ENCODE results near the gene ZNF90.
"Not testable (repeated sequence)": the region's sequence is repeated elsewhere in the genome, so short reads cannot be mapped to it uniquely, and the experiment has no call there.

ZNF90 gene

DNA sequence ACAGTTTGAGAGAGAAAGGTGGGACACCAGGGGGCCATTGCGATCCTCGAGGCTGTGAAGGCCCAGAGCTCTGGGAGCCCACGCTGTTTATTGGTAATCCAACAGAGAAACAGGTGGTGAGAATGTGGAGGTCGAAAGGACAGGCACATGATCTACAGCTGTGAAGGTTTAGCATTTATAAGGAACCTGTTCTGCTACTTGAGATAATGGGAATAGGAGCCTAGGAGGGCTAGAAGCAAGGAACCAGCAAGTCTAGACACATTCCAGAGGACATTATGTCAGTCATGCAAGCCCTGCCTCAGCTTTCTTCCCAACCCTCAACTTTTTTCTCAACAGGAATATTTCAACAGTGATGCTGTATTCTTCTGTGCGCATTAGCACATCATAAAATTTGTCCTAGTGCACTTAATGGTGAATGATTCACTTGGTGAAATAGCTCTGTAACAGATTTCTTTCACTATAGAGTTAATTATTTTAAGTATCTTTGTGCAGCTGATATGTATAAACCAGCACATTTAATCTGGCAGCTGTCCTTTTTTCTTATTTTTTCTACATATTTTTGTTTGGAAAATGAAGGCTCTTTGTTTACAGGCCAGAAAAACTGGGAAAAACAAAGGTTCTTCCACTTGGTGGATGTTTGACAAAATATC lies 25.4 kb downstream of the ZNF90 start:
- no peak for DNase-seq

DNA sequence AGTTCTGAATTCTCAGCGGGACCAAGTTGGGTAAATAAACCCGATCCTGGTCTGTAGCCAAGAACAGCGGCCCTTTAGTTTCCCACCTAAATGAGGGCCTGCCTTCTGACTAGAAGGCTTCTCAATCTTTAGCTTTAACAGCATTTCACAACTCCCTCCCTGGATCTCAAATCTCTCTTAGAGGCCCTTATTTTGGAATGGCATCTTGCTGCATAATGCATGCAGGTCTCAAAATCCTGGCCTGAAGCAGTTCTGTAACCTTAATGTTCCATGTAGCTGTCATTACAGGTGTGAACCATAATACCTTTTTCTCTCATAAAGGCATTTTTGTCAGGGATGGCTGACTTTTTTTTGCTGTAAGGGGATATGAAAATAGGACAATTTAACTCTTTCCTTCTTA lies 29.5 kb downstream of the ZNF90 start:
- DNase-seq = no peak

DNA sequence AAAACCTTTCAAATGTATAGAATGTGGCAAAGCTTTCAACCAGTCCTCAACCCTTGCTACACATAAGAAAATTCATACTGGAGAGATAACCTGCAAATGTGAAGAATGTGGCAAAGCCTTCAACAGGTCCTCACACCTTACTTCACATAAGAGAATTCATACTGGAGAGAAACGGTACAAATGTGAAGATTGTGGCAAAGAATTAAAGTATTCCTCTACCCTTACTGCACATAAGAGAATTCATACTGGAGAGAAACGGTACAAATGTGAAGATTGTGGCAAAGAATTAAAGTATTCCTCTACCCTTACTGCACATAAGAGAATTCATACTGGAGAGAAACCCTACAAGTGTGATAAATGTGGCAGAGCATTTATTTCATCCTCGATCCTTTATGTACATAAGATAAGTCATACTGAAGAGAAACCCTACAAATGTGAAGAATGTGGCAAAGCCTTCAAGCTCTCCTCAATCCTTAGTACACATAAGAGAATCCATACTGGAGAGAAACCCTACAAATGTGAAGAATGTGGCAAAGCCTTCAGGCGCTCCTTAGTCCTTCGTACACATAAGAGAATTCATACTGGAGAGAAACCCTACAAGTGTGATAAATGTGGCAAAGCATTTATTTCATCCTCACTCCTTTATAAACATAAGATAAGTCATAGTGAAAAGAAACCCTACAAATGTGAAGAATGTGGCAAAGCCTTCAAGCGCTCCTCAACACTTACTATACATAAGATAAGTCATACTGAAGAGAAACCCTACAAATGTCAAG lies 40.5 kb downstream of the ZNF90 start:
- DNase-seq = not testable (repeated sequence)

DNA sequence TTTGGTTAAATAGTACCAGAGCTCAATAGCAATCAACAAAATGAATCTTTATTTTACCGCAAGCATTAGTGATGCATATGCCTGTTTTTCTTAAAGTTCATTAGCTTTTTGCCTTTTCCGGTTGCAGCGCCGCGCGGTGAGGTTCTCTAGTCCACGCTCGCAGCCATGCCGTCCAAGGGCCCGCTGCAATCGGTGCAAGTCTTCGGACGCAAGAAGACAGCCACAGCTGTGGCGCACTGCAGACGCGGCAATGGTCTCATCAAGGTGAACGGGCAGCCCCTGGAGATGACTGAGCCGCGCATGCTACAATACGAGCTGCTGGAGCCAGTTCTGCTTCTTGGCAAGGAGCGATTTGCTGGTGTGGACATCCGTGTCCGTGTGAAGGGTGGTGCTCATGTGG lies 47.1 kb downstream of the ZNF90 start:
- no peak for DNase-seq

DNA sequence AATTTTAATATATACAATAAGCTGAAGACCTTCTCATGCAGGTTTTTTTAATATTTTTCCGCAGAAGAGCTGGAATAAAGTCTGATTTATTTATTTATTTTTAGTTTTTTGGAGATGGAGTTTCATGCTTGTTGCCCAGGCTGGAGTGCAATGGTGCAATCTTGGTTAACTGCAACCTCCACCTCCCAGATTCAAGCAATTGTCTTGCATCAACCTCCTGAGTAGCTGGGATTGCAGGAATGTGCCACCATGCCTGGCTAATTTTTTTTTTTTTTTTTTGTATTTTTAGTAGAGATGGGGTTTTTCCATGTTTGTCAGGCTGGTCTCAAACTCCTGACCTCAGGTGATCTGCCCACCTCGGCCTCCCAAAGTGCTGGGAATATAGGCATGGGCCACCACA lies 55.1 kb downstream of the ZNF90 start:
- DNase-seq = not testable (repeated sequence)

DNA sequence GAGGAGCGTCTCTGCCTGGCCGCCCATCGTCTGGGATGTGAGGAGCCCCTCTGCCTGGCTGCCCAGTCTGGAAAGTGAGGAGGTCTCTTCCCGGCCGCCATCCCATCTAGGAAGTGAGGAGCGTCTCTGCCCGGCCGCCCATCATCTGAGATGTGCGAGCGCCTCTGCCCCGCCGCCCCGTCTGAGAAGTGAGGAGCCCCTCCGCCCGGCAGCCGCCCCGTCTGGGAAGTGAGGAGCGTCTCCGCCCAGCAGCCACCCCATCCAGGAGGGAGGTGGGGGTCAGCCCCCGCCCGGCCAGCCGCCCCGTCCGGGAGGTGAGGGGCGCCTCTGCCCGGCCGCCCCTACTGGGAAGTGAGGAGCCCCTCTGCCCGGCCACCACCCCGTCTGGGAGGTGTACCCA lies 59.9 kb downstream of the ZNF90 start:
- DNase-seq = not testable (repeated sequence)

DNA sequence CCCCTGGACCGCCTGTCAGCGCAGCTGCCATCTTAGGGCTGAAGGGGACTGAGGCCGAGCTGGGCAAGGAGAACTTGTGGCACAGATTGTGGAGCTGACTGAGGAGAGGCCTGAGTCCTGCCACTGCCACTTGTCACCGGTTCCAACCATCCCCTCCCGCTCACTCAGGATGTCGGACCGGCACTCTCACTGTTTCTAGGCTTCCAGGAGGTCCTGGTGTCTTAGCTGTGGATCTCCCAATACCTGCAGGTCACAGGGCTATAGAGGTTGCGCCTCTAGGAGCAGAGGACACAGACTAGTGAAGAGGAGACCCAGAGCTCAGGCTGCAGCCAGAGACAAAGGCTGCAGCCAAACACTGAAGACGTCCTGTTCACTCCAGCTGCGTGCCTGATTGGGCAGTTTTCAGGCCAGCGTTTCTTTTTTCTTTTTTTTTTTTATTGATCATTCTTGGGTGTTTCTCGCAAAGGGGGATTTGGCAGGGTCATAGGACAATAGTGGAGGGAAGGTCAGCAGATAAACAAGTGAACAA lies 73.9 kb downstream of the ZNF90 start:
- DNase-seq = no peak

DNA sequence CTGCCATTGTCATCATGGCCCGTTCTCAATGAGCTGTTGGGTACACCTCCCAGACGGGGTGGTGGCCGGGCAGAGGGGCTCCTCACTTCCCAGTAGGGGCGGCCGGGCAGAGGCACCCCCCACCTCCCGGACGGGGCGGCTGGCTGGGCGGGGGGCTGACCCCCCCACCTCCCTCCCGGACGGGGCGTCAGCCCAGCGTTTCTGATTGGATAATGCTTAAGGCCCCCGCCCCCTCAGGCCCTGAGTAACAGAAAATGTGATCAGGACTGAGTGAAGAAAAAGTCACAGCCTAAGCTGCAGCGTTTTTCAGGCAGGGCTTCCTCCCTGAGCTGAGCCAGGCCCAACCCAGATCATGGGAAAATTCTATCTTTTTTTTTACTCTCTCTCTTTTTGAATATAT lies 74.7 kb downstream of the ZNF90 start:
- not testable (repeated sequence) for DNase-seq

DNA sequence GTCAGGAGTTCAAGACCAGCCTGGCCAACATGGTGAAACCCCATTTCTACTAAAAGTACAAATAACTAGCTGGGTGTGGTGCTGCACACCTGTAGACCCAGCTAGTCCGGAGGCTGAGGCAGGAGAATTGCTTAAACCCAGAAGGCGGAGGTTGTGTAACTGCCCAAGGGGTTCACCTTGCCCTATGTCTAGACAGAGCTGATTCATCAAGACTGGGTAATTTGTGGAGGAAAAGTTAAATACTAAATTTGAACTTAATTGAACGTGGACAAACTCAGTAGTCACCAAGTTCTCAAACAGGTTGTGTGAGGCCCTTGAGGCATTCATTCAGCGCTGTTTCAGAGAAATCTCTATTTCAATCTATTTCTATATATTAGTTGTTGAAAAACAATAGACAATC lies 75.5 kb downstream of the ZNF90 start:
- DNase-seq = no peak

DNA sequence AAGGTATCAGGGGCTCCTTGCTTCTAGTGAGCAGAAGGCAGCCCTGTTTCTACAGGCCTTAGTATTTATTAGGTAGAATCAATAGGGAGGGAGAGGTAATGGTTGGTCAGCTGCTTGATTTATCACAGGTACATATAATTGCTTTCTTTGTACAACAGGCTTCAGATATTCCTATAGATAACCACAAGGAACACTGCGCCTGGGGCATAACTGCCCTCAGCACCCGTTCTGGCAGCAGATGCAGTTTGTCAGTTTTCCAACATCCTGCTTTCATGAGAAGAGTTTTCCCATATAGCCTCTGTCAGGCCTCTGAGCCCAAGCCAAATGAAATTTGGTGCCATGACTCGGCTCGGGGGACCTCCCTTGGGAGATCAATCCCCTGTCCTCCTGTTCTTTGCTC lies 76.8 kb downstream of the ZNF90 start:
- DNase-seq = no peak

DNA sequence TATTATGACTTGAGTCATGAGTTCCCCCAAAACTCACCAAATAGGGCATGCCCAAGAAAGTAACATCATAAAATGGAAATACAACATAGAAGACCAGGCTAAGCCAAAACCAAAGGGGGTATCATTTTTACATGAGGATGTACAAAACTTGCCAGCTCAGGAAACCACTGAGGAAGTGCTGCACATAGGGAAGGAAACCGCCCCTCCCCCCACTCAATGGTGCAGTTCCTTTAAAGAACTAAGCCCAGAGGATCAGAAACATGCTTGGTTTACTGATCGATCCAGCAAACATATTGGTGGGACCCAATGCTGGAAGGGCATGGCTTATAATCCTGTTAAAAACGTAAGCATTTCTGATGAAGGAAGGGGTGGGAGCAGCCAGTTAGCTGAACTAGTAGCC lies 85.0 kb downstream of the ZNF90 start:
- DNase-seq = no peak

DNA sequence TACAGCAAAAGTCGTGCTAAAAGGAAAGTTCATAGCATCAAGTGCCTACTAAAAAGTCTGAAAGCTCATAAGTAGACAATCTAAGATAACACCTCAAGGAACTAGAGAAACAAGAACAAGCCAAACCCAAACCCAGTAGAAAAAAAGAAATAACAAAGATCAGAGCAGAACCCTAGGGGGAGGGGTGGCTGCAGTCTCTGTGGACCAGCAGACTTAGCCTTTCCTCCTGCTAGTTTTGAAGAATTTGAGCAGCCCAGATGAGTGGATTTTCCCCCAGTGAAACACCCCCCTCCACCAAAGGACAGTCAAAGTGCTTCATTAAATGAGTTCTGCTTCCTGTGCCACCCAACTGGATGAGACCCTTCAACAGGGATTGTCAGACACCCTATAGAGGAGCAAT lies 86.7 kb downstream of the ZNF90 start:
- no peak for DNase-seq

DNA sequence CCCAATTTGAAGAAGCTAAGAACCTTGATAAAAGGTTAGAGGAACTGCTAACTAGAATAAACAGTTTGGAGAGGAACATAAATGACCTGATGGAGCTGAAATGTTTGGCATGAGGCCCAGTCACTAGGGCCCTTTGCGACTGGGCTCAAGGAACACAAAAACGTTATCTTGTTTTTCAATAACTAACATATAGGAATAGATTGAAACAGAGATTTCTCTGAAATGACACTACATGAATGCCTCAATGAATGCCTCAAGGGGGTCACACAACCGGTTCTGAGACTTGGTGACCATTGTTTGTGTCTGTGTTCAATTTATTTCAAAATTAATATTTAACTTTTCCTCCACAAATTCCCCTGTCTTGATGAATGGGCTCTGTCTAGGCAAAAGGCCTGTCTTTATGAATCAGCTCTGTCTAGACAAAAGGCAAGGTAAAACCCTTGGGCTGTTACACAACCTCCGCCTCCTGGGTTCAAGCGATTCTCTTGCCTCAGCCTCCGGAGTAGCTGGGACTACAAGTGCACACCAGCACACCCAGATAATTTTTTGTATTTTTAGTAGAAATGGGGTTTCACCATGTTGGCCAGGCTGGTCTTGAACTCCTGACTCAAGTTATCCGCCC lies 88.3 kb downstream of the ZNF90 start:
- no peak for DNase-seq

DNA sequence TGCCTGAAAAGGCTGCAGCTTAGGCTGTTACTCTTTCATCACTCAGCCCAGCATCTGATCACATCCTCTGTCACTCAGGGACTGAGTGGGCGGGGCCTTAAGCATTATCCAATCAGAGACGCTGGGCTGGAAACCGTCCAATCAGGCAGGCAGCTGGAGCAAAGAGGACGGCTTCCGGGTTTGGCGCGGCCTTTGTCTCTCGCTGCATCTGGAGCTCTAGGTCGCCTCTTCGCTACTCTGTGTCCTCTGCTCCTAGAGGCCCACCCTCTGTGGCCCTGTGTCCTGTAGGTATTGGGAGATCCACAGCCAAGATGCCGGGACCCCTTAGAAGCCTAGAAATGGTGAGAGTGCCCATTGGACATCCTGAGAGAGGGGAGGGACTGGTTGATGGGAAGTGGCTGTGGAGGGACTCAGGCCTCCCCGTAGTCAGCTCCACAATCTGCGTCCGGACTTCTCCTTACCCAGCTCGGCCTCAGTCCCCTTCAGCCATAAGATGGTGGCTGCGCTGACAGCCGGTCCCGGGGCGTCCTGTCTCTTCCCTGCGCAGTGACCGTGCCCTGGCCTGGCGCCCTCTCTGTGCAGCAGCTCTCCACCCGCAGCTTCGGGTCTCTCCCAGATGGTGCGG lies 89.3 kb downstream of the ZNF90 start, which contains the start of gene ZNF486:
Gene ZNF486, plus strand, starts transcription at position 195 of the 625 bp plus-strand sequence. Its CDS starts 117 bp downstream, at position 312.
- peak; percentile 97 for DNase-seq

DNA sequence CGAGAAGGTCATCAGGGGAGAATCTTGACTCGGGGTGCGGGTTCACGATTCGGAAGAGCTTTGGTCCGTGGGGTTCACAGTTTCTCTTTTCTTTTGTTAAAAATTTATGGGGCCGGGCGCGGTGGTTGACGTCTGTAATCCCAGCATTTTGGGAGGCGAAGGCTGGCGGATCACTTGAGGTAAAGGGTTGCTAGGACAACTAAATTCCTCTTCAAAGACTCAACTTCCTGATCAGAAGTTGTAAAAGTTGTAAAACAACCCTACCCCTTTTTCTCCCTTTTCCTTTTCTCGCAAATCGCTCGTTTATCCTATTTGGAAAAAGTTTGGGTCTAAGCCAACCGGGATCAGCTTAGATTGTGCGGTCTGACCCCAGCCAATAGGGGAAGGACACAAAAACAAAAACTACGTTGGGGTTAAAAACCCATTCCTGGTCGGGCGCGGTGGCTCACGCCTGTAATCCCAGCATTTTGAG lies 89.9 kb downstream of the ZNF90 start:
- DNase-seq = no peak
